Activated CD8-positive, alpha-beta memory T cell treated with anti-CD3 and anti-CD28 coated beads, Interleukin-2, amount 50 U/mL, for 4 hours (primary cell): Measurements from ENCODE around the gene SEMA3F.

Source experiments
- DNase-seq: peaks from one replicate; pipeline ENCODE4 v3.0.0-alpha.2; 2020

SEMA3F gene

GRCh38 chr3:50156549-50157493 is 1.7 kb downstream of the SEMA3F start:
- DNase-seq: no peak

GRCh38 chr3:50157827-50158529 is 2.9 kb downstream of the SEMA3F start:
- no peak for DNase-seq

GRCh38 chr3:50158530-50159146 is 3.5 kb downstream of the SEMA3F start:
- DNase-seq: no peak

- DNase-seq: no peak
These were observed 5.4 kb downstream of the SEMA3F start for GRCh38 chr3:50160561-50160983.

GRCh38 chr3:50161320-50161719 is 6.2 kb downstream of the SEMA3F start:
- no peak for DNase-seq

- DNase-seq: no peak
These were observed 7.1 kb downstream of the SEMA3F start for GRCh38 chr3:50162034-50162883.

GRCh38 chr3:50163572-50164455 is 8.7 kb downstream of the SEMA3F start:
- no peak for DNase-seq

GRCh38 chr3:50164481-50164880 is 9.4 kb downstream of the SEMA3F start:
- DNase-seq: no peak

GRCh38 chr3:50164984-50165909 is 10.1 kb downstream of the SEMA3F start:
- DNase-seq: no peak

GRCh38 chr3:50165910-50166538 is 10.9 kb downstream of the SEMA3F start:
- no peak for DNase-seq

- DNase-seq: no peak
These were observed 11.5 kb downstream of the SEMA3F start for GRCh38 chr3:50166620-50167019.

- DNase-seq: no peak
These were observed 12.1 kb downstream of the SEMA3F start for GRCh38 chr3:50167069-50167840.

GRCh38 chr3:50167841-50168209 is 12.7 kb downstream of the SEMA3F start:
- DNase-seq: no peak

GRCh38 chr3:50168388-50168787 is 13.3 kb downstream of the SEMA3F start:
- no peak for DNase-seq

- no peak for DNase-seq
These were observed 13.7 kb downstream of the SEMA3F start for GRCh38 chr3:50168791-50169190.

- no peak for DNase-seq
These were observed 14.2 kb downstream of the SEMA3F start for GRCh38 chr3:50169232-50169832.

- no peak for DNase-seq
These were observed 14.7 kb downstream of the SEMA3F start for GRCh38 chr3:50169858-50170257.

GRCh38 chr3:50170689-50171088 is 15.6 kb downstream of the SEMA3F start:
- no peak for DNase-seq
